ENCODE data around the gene S100A16. TPM values are rescaled to one million over a fixed set of nuclear protein-coding genes. Genes with fewer than 3 reads are reported as not detected.

S100A16 gene
- total and polyA plus RNA-seq, 8 donors = 8.9 to 361 (median 120) TPM

- DNase-seq = peak in 1 of 2 donors; percentile 20
- TF ChIP-seq CTCF (IDR thresholded peaks at IDR 0.05) = no peak
- no peak for TF ChIP-seq EP300 (IDR thresholded peaks at IDR 0.05)
- no peak for TF ChIP-seq POLR2AphosphoS5 (IDR thresholded peaks at IDR 0.05)
- no peak for TF ChIP-seq POLR2A (IDR thresholded peaks at IDR 0.05)
- H3K4me1 ChIP-seq = peaks cover 36 to 61% (median 44%) of the 10 kb centered on the region in 4 donors
- peak overlapping the region in 2 of 5 donors; percentile 46 to 90 for H3K27ac ChIP-seq
- no peaks in the 10 kb centered on the region for H3K27me3 ChIP-seq
- 66 to 72% (median 70%) methylated on average over 10 of the region's 10 CpGs for WGBS, 5 donors
- H3K36me3 ChIP-seq = peaks cover 3 to 9% (median 7%) of the 10 kb centered on the region in 4 donors
- intact Hi-C loops (cut with DNase I; ENCODE audit: low total_unique reads) = no loop called here
- H3K9me3 ChIP-seq = no peaks in the 10 kb centered on the region
- no peak overlapping the region for H3K4me3 ChIP-seq
Measured at GRCh38 chr1:153631047-153632022, 18.4 kb upstream of the S100A16 start.

DNA sequence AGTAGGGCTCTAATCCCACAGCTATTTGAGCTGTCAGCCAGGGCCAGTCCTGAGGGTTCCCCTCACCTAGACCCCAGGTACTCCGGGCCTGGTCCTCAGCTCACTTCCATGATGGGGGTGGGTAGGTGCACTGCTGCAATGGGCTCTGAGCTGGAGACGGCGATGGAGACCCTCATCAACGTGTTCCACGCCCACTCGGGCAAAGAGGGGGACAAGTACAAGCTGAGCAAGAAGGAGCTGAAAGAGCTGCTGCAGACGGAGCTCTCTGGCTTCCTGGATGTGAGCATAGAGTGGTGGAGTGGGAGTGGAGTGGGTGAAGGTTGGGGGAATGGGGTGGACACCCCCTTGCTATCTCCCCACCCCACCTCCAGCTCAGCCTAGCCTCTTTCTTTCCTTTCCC lies 17.4 kb upstream of the S100A16 start:
- no peaks in the 10 kb centered on the region for H3K27me3 ChIP-seq
- 84 to 93% (median 90%) methylated on average over 7 of the region's 7 CpGs for WGBS, 5 donors
- peak overlapping the region in 2 of 5 donors; percentile 46 to 90 for H3K27ac ChIP-seq
- intact Hi-C loops (cut with DNase I; ENCODE audit: low total_unique reads) = no loop called here
- no peaks in the 10 kb centered on the region for H3K9me3 ChIP-seq
- peak in 1 of 2 donors; percentile 12 for DNase-seq
- H3K36me3 ChIP-seq = peaks cover 0 to 1% (median 0%) of the 10 kb centered on the region in 4 donors
- TF ChIP-seq POLR2A (IDR thresholded peaks at IDR 0.05) (no peak), POLR2AphosphoS5 (IDR thresholded peaks at IDR 0.05) (no peak), EP300 (IDR thresholded peaks at IDR 0.05) (no peak), CTCF (IDR thresholded peaks at IDR 0.05) (no peak)
- H3K4me3 ChIP-seq = no peak overlapping the region
- H3K4me1 ChIP-seq = peaks cover 35 to 61% (median 43%) of the 10 kb centered on the region in 4 donors

- Histone ChIP-seq H3K27me3 (no peaks in the 10 kb centered on the region), H3K9me3 (no peaks in the 10 kb centered on the region), H3K27ac (peak overlapping the region in 1 of 5 donors; percentile 90), H3K36me3 (peaks cover 0 to 3% (median 0%) of the 10 kb centered on the region in 4 donors), H3K4me1 (peaks cover 31 to 61% (median 41%) of the 10 kb centered on the region in 4 donors), H3K4me3 (no peak overlapping the region)
- DNase-seq = peak in 1 of 2 donors; percentile 12
- no peak for TF ChIP-seq EP300 (IDR thresholded peaks at IDR 0.05)
- no peak for TF ChIP-seq POLR2AphosphoS5 (IDR thresholded peaks at IDR 0.05)
- no peak for TF ChIP-seq POLR2A (IDR thresholded peaks at IDR 0.05)
- TF ChIP-seq CTCF (IDR thresholded peaks at IDR 0.05) = no peak
- intact Hi-C loops (cut with DNase I; ENCODE audit: low total_unique reads) = no loop called here
- 67 to 100% (median 94%) methylated on average over 1 of the region's 1 CpG for WGBS, 5 donors
Measured at GRCh38 chr1:153629971-153630370, 17.0 kb upstream of the S100A16 start.

DNA sequence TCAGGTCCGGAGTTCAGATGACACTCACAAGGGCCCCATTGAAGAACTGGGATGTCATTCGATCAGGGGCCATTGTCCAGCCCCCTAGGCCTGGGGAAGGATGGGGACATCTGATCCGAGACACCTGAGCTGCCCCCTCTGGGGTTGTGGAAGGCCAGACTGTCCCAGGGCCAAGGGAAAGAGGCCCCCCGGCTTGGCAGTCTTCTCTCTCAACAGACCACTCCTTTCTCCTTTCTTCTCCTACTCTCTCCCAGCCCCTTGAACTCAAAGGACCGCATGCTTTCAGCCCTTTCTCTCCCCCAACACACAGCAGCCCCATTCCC lies 16.4 kb upstream of the S100A16 start:
- intact Hi-C loops (cut with DNase I; ENCODE audit: low total_unique reads) = no loop called here
- Histone ChIP-seq H3K27me3 (no peaks in the 10 kb centered on the region), H3K4me1 (peaks cover 30 to 64% (median 42%) of the 10 kb centered on the region in 4 donors), H3K9me3 (no peaks in the 10 kb centered on the region), H3K4me3 (no peak overlapping the region), H3K36me3 (peaks cover 0 to 9% (median 0%) of the 10 kb centered on the region in 4 donors), H3K27ac (peak overlapping the region in 2 of 5 donors; percentile 90)
- TF ChIP-seq POLR2A (IDR thresholded peaks at IDR 0.05) (no peak), POLR2AphosphoS5 (IDR thresholded peaks at IDR 0.05) (no peak), EP300 (IDR thresholded peaks at IDR 0.05) (no peak), CTCF (IDR thresholded peaks at IDR 0.05) (no peak)
- WGBS, 5 donors = 79 to 85% (median 82%) methylated on average over 5 of the region's 5 CpGs
- no peak for DNase-seq

Data from stomach (tissue), 9 donors.